Measurements from ENCODE around the gene NDUFA8.

NDUFA8 gene

GRCh38 chr9:122111413-122112085, 48.0 kb downstream of the NDUFA8 start:
- H3K4me3 ChIP-seq (ENCODE audit: low read depth, low read length) = no peak overlapping the region

GRCh38 chr9:122110100-122110833, 49.3 kb downstream of the NDUFA8 start:
- H3K4me3 ChIP-seq (ENCODE audit: low read depth, low read length) = no peak overlapping the region
- TF ChIP-seq MAX (IDR thresholded peaks at IDR 0.05; ENCODE audit: low read depth, low read length) (no peak), CTCF (IDR thresholded peaks at IDR 0.05; ENCODE audit: low read depth, low read length) (no peak), POLR2A (IDR thresholded peaks at IDR 0.05; ENCODE audit: extremely low read depth, insufficient read length) (no peak), MYC (IDR thresholded peaks at IDR 0.05; ENCODE audit: low read depth, low read length) (no peak)
- no peak for DNase-seq (ENCODE audit: low read depth)

More at GRCh38 chr9:122111413-122112085, 48.0 kb downstream of the NDUFA8 start:
- DNase-seq (ENCODE audit: low read depth) = no peak
- TF ChIP-seq CTCF (IDR thresholded peaks at IDR 0.05; ENCODE audit: low read depth, low read length) (no peak), MYC (IDR thresholded peaks at IDR 0.05; ENCODE audit: low read depth, low read length) (no peak), MAX (IDR thresholded peaks at IDR 0.05; ENCODE audit: low read depth, low read length) (no peak), POLR2A (IDR thresholded peaks at IDR 0.05; ENCODE audit: extremely low read depth, insufficient read length) (no peak)

GRCh38 chr9:122109035-122109813, 50.4 kb downstream of the NDUFA8 start:
- H3K4me3 ChIP-seq (ENCODE audit: low read depth, low read length) = no peak overlapping the region
- no peak for DNase-seq (ENCODE audit: low read depth)
- TF ChIP-seq MYC (IDR thresholded peaks at IDR 0.05; ENCODE audit: low read depth, low read length) (no peak), CTCF (IDR thresholded peaks at IDR 0.05; ENCODE audit: low read depth, low read length) (no peak), MAX (IDR thresholded peaks at IDR 0.05; ENCODE audit: low read depth, low read length) (no peak), POLR2A (IDR thresholded peaks at IDR 0.05; ENCODE audit: extremely low read depth, insufficient read length) (no peak)

- TF ChIP-seq CTCF (IDR thresholded peaks at IDR 0.05; ENCODE audit: low read depth, low read length) (no peak), MYC (IDR thresholded peaks at IDR 0.05; ENCODE audit: low read depth, low read length) (no peak), MAX (IDR thresholded peaks at IDR 0.05; ENCODE audit: low read depth, low read length) (no peak), POLR2A (IDR thresholded peaks at IDR 0.05; ENCODE audit: extremely low read depth, insufficient read length) (no peak)
- no peak for DNase-seq (ENCODE audit: low read depth)
- no peak overlapping the region for H3K4me3 ChIP-seq (ENCODE audit: low read depth, low read length)
Observed at GRCh38 chr9:122107291-122107805, 52.2 kb downstream of the NDUFA8 start.

- no peak for TF ChIP-seq CTCF (IDR thresholded peaks at IDR 0.05; ENCODE audit: low read depth, low read length)
- no peak for TF ChIP-seq MAX (IDR thresholded peaks at IDR 0.05; ENCODE audit: low read depth, low read length)
- TF ChIP-seq MYC (IDR thresholded peaks at IDR 0.05; ENCODE audit: low read depth, low read length) = no peak
- no peak for TF ChIP-seq POLR2A (IDR thresholded peaks at IDR 0.05; ENCODE audit: extremely low read depth, insufficient read length)
- DNase-seq (ENCODE audit: low read depth) = no peak
- no peak overlapping the region for H3K4me3 ChIP-seq (ENCODE audit: low read depth, low read length)
Observed at GRCh38 chr9:122106576-122106975, 53.0 kb downstream of the NDUFA8 start.
